ENCODE data around the gene GNG3.

- TF ChIP-seq CTCF (IDR thresholded peaks at IDR 0.05) (no peak), POLR2A (IDR thresholded peaks at IDR 0.05) (no peak)
These were observed 18.9 kb downstream of the GNG3 start for GRCh38 chr11:62726156-62726914.

All from lower leg skin (tissue), 3 donors.